ENCODE data around the gene WDR70. TPM values are rescaled to one million over a fixed set of nuclear protein-coding genes. Genes with fewer than 3 reads are reported as not detected.
A peak's percentile ranks its signal among the peaks of the same experiment; 100 is the strongest.

The WDR70 gene
- total RNA-seq, 2 experiments from 2014 or later = 24.5 to 34.6 TPM

GRCh38 chr5:37370550-37370863 is 8.6 kb upstream of the WDR70 start:
- ATAC-seq (ENCODE audit: poor library complexity) = peak; percentile 18
- TF ChIP-seq CTCF (IDR thresholded peaks at IDR 0.05) = no peak
- Histone ChIP-seq H3K27ac (ENCODE audit: low read depth in 1 of 2, low read length in 2 of 2) (peak overlapping the region; percentile 86), H3K27me3 (ENCODE audit: control insufficient read depth in 1 of 2, insufficient read depth in 2 of 2, low read length in 2 of 2) (no peaks in the 10 kb centered on the region), H3K4me3 (ENCODE audit: low read length) (peak overlapping the region; percentile 95), H3K9me3 (ENCODE audit: control insufficient read depth in 1 of 2, insufficient read depth in 1 of 2, low read length in 2 of 2) (no peaks in the 10 kb centered on the region), H3K4me1 (ENCODE audit: insufficient read depth, low read length) (peaks cover 27% of the 10 kb centered on the region), H3K36me3 (ENCODE audit: insufficient read depth, low read length) (no peaks in the 10 kb centered on the region)
- peak overlapping the region; percentile 97 for H3K4me3 Mint-ChIP-seq
- POLR2A ChIA-PET = interaction anchor here (0.6 to 1.9 kb wide), 9 partner anchors 9 to 1129 kb away, joined by 3 to 43 read pairs (median 5); partner anchors contain the start of genes NADK2, NIPBL and WDR70
- peak in 1 of 14 experiments; percentile 0 for DNase-seq
- CTCF ChIA-PET = interaction anchor here (1.3 to 3.0 kb wide), 2 partner anchors 9 to 43 kb away, joined by 4 to 43 read pairs; partner anchors contain the start of gene WDR70
- H3K9me3 Mint-ChIP-seq = no peaks in the 10 kb centered on the region
- H3K27me3 Mint-ChIP-seq = no peaks in the 10 kb centered on the region
- peaks cover 40% of the 10 kb centered on the region for H3K4me1 Mint-ChIP-seq (ENCODE audit: low read depth)
- intact Hi-C loops (cut with DNase I, micrococcal nuclease) = loop anchor here (5.0 kb wide), 3 partner anchors 493 to 1218 kb away; partner anchors contain the start of genes NIPBL (in 2 of the 2), LMBRD2 (in 1 of the 2), NADK2 (in 1 of the 2) and SKP2 (in 1 of the 2)
- peak overlapping the region; percentile 96 for H3K27ac Mint-ChIP-seq
- H3K36me3 Mint-ChIP-seq (ENCODE audit: low read depth) = peaks cover 11% of the 10 kb centered on the region

GRCh38 chr5:37370864-37371726 is 8.0 kb upstream of the WDR70 start, which contains the start of gene NUP155:
TSS of gene NUP155 (minus strand) at chr5:37371106. CDS start at chr5:37370977, 129 bp downstream.
- ATAC-seq (ENCODE audit: poor library complexity) = peak; percentile 93

More at GRCh38 chr5:37370864-37371726, 8.0 kb upstream of the WDR70 start, which contains the start of gene NUP155:
- ChIA-PET POLR2A (interaction anchor here (0.6 to 1.9 kb wide), 13 partner anchors 8 to 1130 kb away, joined by 3 to 43 read pairs (median 4); partner anchors contain the start of genes CPLANE1, NADK2, NIPBL and WDR70), CTCF (interaction anchor here (1.2 to 3.0 kb wide), 3 partner anchors 8 to 1129 kb away, joined by 4 to 43 read pairs (median 4); partner anchors contain the start of genes NADK2 and WDR70)
- H3K4me3 ChIP-seq (ENCODE audit: low read length) = peak within 1 kb of the TSS; percentile 95
- H3K27me3 ChIP-seq (ENCODE audit: control insufficient read depth in 1 of 2, insufficient read depth in 2 of 2, low read length in 2 of 2) = no peaks in the 10 kb centered on the region
- intact Hi-C loops (cut with DNase I, micrococcal nuclease) = loop anchor here (1.0 to 5.0 kb wide), 4 partner anchors 8 to 1219 kb away; partner anchors contain the start of genes NIPBL (in 2 of the 2), WDR70 (in 2 of the 2), LMBRD2 (in 1 of the 2) and NADK2 (in 1 of the 2)
- H3K9me3 ChIP-seq (ENCODE audit: control insufficient read depth in 1 of 2, insufficient read depth in 1 of 2, low read length in 2 of 2) = no peaks in the 10 kb centered on the region
- Mint-ChIP-seq H3K27ac (peak within 1 kb of the TSS; percentile 96), H3K4me3 (peak within 1 kb of the TSS; percentile 97), H3K9me3 (no peaks in the 10 kb centered on the region), H3K27me3 (no peaks in the 10 kb centered on the region), H3K36me3 (ENCODE audit: low read depth) (peaks cover 11% of the 10 kb centered on the region), H3K4me1 (ENCODE audit: low read depth) (peaks cover 36% of the 10 kb centered on the region)
- peak within 1 kb of the TSS; percentile 86 for H3K27ac ChIP-seq (ENCODE audit: low read depth in 1 of 2, low read length in 2 of 2)
- peaks cover 27% of the 10 kb centered on the region for H3K4me1 ChIP-seq (ENCODE audit: insufficient read depth, low read length)
- no peak for TF ChIP-seq CTCF (IDR thresholded peaks at IDR 0.05)
- H3K36me3 ChIP-seq (ENCODE audit: insufficient read depth, low read length) = no peaks in the 10 kb centered on the region
- peak; percentile 75 to 96 (median 85) for DNase-seq
